NCI-H69 (cell line): ENCODE data around the gene CASS4.

ENCODE experiments used
- DNase-seq: peaks from one replicate; lab custom pipeline; 2025; lab: John Stamatoyannopoulos, UW

CASS4 gene

DNA sequence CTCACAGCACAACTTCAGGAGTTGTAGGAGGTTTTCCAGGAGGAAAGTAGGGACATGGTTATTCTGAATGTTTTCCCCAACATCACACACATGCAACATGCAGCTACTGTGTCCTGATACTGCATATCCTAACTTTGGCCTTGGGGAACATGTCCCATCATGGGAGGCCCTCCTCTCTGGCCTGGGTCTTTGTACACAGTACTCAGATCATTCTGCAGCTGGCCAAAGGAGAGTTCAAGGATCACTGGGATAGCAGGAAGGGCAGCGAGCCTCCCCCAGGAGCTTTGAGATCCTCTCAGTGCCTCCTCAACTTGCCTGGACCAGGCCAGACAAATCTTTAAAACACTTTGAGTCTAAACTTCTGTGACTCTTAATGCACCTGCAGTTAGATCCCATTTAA, 12.9 kb downstream of the CASS4 start:
- DNase-seq, result no peak

GRCh38 chr20:56426026-56426425, 14.0 kb downstream of the CASS4 start:
- DNase-seq, result no peak

- DNase-seq, result no peak
Measured at GRCh38 chr20:56426926-56427325, 14.9 kb downstream of the CASS4 start.

DNA sequence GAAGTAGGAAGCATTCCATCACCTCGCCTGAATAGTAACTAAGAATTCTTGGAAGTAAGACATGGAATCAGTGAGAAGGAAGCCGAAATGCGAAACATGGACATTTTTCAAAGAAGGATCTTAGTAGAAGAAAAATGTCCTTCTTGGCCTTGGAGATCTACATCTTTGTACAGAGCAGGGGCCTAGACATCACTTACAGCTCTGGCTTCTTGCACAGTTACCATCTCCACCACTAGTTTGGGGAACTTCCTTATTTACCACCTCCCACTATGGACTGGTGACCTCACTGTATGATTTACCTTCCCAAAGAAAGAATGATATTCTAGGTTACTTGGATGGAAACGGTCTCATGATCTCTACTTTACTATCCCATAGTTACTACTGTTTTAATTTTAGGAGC, 15.7 kb downstream of the CASS4 start:
- no peak for DNase-seq

- DNase-seq, result no peak
Measured at GRCh38 chr20:56428410-56428809, 16.4 kb downstream of the CASS4 start.

- DNase-seq, result no peak
Measured at GRCh38 chr20:56428881-56429280, 16.8 kb downstream of the CASS4 start.

DNA sequence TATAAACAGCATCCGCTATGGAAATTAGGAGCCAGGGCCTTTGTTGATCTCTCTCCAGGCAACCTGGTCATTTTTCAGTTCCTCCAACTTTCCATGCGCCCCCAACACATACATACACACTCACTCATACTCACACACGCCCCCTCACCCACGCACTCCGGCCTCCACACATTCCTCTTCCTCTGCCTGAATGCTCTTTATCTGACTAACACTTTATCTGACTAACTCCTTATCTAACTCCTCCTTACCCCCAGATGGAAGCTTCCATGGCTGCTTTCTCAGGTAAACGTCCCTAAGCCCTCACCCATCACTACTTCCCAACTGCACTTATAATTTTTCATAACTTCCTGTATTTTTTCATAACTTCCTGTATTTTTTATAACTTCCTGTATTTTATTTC, 17.4 kb downstream of the CASS4 start:
- no peak for DNase-seq

- DNase-seq, result no peak
Measured at GRCh38 chr20:56429941-56430340, 17.9 kb downstream of the CASS4 start.

- no peak for DNase-seq
Measured at GRCh38 chr20:56430461-56430860, 18.4 kb downstream of the CASS4 start.

DNA sequence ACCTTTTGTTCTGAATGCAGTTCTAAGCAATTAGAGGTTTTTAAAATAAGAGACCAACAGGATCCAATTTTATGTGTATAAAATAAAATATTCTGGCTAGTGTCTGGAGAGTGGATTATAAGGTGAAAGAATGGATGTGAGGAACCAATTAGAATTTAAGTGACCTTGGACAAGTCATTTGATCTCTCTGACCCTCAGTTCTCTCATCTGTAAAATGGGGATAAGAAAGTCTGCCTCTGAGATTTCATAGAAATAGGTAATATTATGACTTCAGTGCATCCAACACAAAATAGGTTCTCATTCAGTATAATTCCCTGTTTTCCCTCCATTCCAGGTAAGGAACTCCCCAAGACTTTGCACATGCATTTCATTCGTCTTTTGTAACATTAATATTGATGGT, 18.9 kb downstream of the CASS4 start:
- DNase-seq, result no peak

DNA sequence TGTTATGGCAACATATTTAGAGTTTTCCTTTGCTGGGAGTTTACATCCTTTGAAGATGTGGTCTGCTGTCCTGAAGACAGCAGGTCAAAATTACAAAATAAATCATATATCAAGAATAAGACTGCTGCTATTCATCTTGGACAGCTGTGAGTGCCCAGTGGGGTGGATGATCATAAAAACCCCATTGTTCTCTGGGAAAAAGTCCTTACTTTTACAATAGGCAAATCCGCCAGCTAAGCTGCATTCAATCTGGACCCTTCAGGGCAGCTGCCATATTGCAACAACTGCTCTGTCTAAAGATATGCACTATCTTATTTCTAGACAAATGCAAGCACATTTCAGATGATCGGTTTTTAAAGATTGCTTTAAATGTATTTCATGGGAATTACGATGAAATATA, 19.4 kb downstream of the CASS4 start:
- peak; percentile 4 for DNase-seq

GRCh38 chr20:56433221-56433879, 21.3 kb downstream of the CASS4 start:
- no peak for DNase-seq

DNA sequence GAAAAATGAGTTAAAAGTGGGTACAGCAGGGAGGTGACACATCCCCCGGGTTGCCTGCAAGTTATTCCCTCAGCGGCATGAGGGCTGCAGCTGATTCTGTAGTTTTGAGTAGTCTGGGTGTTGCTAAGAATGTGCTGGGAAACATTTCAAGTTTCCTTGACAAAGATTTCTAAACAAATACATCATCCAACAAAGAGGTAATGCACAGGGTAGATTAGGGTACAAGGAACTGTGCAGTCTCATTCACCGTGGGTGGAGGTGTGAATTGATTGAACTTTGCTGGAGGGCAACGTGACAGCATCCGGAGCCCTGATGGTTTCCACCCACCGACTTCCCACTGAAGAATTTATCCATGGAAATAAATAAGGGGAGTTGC, 21.8 kb downstream of the CASS4 start:
- no peak for DNase-seq

DNA sequence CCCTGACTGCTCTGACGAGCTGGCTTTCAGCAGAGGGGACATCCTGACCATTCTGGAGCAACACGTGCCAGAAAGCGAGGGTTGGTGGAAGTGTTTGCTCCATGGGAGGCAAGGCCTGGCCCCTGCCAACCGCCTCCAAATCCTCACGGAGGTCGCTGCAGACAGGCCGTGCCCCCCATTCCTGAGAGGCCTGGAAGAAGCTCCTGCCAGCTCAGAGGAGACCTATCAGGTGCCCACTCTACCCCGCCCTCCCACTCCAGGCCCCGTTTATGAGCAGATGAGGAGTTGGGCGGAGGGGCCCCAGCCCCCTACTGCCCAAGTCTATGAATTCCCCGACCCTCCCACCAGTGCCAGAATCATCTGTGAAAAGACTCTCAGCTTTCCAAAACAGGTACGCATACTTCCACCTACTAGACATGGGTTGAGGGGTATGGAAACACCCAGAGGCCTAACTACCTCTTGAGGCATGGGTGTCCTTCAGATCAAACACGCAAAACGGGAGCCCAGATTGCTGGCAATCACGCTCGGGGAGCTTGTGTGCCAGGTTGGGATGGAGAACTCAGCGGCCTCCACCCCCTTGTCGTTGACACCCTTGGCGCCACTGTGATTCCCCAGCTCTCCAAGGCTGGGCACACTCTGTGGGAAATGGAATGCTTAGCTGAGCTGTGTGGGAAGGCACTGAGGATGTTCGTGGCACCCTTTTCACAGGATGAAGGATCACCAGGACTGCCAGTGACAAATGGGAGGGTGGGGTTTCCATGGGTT, 25.3 kb downstream of the CASS4 start:
- no peak for DNase-seq

- no peak for DNase-seq
Measured at GRCh38 chr20:56438284-56438683, 26.2 kb downstream of the CASS4 start.

- DNase-seq, result no peak
Measured at GRCh38 chr20:56439771-56440291, 27.8 kb downstream of the CASS4 start.

DNA sequence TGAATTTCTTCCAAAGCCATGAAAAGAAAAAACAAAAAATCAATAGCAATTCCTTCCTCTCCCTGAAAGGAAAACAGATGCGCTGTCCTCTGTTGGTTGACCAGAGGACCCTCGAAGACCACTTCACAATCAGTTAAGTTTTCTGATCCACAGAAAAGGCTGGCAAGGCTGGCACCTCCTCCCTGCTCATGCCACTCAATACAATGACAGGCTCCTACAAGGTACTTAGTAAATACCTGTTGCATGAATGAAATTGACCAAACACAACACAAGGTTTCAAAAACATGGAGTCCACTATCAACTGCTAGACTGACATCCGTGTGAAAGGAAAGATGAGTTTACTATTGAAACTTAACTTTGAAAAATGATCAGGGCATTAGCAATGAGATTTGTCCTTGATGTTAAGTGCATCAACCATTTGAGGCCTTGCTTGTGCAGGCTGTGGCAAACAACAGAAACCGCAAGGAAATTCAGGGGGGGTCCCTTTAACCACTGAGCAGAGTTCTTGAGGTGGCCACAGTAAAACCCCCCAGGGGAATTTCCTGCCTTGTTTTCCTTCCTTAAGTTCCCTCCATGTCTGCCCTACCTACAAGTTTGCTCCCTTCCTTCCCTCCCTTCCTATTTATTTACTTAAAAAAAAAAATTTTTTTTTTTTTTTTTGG, 28.4 kb downstream of the CASS4 start:
- DNase-seq, result no peak

- DNase-seq, result no peak
Measured at GRCh38 chr20:56442389-56443365, 30.6 kb downstream of the CASS4 start.

DNA sequence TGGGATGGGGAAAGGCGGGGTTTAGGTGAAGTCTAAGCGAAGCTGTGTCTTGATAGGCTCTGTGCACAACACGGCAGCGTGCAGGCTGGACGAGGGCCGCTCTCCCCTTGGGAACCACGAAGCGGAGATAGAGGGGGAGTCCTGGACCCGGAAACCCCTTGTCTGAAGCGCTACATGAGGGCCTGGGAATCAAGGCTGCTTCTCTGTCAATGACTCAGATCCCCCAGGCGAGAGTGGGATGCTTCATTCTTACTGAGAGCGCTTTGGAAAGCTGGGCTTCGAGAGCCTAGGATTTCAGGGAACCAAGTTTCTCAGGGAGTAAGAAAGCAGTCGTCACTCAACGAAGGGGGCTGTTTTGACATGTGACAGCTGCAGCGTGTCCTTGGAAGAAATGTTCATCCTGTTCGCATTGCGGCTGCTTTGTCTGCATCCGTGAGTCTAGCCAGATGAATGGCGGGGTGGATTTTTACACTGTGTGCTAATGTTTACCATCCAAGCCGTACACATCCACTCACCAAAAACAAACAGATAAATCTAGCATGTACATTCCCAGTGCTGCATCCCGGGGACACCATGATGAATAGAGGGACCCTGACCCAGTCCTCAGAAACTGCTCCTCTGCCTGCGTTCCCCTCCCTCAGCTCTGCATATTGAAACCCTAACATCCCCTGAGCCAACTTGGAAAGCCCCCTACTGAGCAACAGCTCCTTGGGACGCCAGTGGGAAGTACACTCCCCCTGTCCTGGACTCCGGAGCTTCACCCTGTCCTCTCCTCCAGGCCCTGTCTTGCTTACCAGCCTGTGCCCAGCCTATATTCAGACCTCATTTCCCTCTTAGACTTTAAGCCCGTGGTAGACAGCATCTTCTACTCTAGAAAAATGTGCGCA, 31.8 kb downstream of the CASS4 start:
- DNase-seq, result peak; percentile 36

- no peak for DNase-seq
Measured at GRCh38 chr20:56445130-56445529, 33.1 kb downstream of the CASS4 start.

- DNase-seq, result no peak
Measured at GRCh38 chr20:56445540-56445939, 33.5 kb downstream of the CASS4 start.
